PFSK-1 (cell line): ENCODE results near the gene KIF6.

Experiments
- POLR2AphosphoS5 ChIP-seq: IDR thresholded peaks from 2 replicates; pipeline ENCODE4 v1.6.1; 2012; ENCODE audit warnings: low read depth, mild to moderate bottlenecking, control low read depth, low read length, moderate library complexity
- REST ChIP-seq, 2 experiments: IDR thresholded peaks; 2 replicates each; pipeline versions ENCODE4 v1.6.1 to v1.8.0; 2011 to 2012; ENCODE audit warnings: low read depth in 2 of 2, low read length in 2 of 2, control low read depth in 1 of 2, inconsistent platforms in 1 of 2, mild to moderate bottlenecking in 1 of 2, moderate library complexity in 1 of 2; ENCODE audit not compliant: insufficient read depth in 1 of 2
- SIN3A ChIP-seq: IDR thresholded peaks from 2 replicates; pipeline ENCODE4 v1.6.1; 2012; ENCODE audit warnings: mild to moderate bottlenecking, low read length, moderate library complexity, borderline replicate concordance; ENCODE audit not compliant: insufficient read depth
- TAF1 ChIP-seq: IDR thresholded peaks from 2 replicates; pipeline ENCODE4 v1.6.1; 2012; ENCODE audit warnings: low read length, control low read depth, borderline replicate concordance; ENCODE audit not compliant: insufficient read depth

DNA sequence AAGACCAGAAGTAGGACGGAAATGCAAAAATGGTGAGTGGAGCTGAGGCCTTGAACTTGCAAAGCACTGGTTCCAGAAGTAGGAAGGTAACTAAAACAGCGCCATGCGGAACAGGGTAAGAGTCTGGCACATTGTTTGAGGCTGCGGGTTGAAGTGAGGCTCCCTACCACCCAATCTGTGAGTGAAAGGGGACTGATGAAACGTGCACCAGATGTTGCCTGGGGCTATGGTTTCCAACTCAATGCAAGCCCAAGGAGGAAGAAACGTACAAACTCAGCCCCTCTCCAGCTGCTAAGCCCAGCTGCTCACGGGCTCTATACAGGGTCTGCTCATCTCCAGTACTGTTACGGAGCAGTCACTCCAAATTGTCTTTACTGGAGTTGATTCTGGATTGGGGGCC, 334.0 kb downstream of the KIF6 start:
- TF ChIP-seq POLR2AphosphoS5 (no peak), TAF1 (no peak), SIN3A (no peak), REST (IDR thresholded peaks at IDR 0.05; ENCODE audit: insufficient read depth in 1 of 2, low read depth in 2 of 2, low read length in 2 of 2) (no peak)
